ENCODE results near the gene DGUOK. TPM values are rescaled to one million over a fixed set of nuclear protein-coding genes. Genes with fewer than 3 reads are reported as not detected.
"Not testable (repeated sequence)": the region's sequence is repeated elsewhere in the genome, so short reads cannot be mapped to it uniquely, and the experiment has no call there.

The DGUOK gene
- total and polyA plus RNA-seq, 5 donors: 20.2 to 47.4 (median 26.7) TPM

DNA sequence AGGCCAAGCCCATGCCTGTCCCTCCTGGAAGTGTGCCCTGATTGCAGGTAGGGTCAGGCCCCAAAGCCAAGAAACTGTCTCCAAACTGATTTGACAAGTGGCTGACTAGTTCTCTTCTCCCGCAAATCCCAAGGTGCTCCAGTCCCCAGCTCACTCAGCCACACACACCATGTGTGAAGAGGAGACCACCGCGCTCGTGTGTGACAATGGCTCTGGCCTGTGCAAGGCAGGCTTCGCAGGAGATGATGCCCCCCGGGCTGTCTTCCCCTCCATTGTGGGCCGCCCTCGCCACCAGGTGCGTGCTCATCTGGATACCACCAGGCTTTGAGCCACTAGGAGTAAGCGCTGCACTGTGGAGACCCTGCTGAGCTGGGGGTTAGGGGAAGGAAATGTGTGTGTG lies 25.5 kb upstream of the DGUOK start:
- intact Hi-C loops (cut with DNase I): no loop called here
- Histone ChIP-seq H3K4me1 (ENCODE audit: control insufficient read depth, insufficient read depth, low read length) (no peaks in the 10 kb centered on the region), H3K27me3 (ENCODE audit: control insufficient read depth, insufficient read depth) (no peaks in the 10 kb centered on the region), H3K9me3 (ENCODE audit: control insufficient read depth, low read length) (no peaks in the 10 kb centered on the region), H3K4me3 (ENCODE audit: low read length) (no peak overlapping the region), H3K27ac (ENCODE audit: low read length) (no peak overlapping the region)
- no peak for ATAC-seq
- 82% methylated on average over 10 of the region's 10 CpGs for WGBS
- DNase-seq: no peak

- H3K27ac ChIP-seq (ENCODE audit: low read length): no peak overlapping the region
- DNase-seq (no peak), ATAC-seq (no peak)
- intact Hi-C loops (cut with DNase I): no loop called here
- no peaks in the 10 kb centered on the region for H3K4me1 ChIP-seq (ENCODE audit: control insufficient read depth, insufficient read depth, low read length)
- no peaks in the 10 kb centered on the region for H3K27me3 ChIP-seq (ENCODE audit: control insufficient read depth, insufficient read depth)
- WGBS: 79% methylated on average over 4 of the region's 4 CpGs
- H3K4me3 ChIP-seq (ENCODE audit: low read length): no peak overlapping the region
- H3K9me3 ChIP-seq (ENCODE audit: control insufficient read depth, low read length): no peaks in the 10 kb centered on the region
These were observed 24.4 kb upstream of the DGUOK start for GRCh38 chr2:73902284-73902683.

- Histone ChIP-seq H3K27me3 (ENCODE audit: control insufficient read depth, insufficient read depth) (no peaks in the 10 kb centered on the region), H3K4me3 (ENCODE audit: low read length) (no peak overlapping the region), H3K27ac (ENCODE audit: low read length) (no peak overlapping the region), H3K4me1 (ENCODE audit: control insufficient read depth, insufficient read depth, low read length) (no peaks in the 10 kb centered on the region), H3K9me3 (ENCODE audit: control insufficient read depth, low read length) (no peaks in the 10 kb centered on the region)
- ATAC-seq (no peak), DNase-seq (no peak)
- WGBS: 81% methylated on average over 4 of the region's 4 CpGs
- intact Hi-C loops (cut with DNase I): no loop called here
These were observed 23.4 kb upstream of the DGUOK start for GRCh38 chr2:73903313-73903712.

DNA sequence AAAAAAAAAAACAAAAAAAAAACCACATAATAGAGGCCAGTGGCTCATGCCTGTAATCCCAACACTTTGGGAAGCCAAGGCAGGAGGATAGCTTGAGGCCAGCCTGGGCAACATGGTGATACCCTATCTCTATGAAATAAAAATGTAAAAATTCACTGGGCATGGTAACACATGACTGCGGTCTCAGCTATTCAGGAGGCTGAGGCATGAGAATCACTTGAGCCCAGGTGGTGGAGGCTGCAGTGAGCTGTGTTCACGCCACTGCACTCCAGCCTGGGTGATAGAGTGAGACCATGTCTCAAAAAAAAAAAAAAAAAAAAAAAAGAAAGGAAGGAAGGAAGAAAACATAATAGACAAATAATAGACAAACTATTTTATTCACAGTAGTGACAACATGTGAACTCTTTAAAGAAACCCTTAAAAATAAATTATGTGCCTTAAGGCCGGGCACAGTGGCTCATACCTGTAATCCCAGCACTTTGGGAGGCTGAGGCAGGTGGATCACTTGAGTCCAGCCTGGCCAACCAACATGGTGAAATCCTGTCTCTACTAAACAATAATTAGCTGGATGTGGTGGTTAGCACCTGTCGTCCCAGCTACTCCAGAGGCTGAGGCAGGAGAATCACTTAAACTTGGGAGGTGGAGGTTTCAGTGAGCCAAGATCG lies 22.6 kb upstream of the DGUOK start:
- ATAC-seq; intact Hi-C loops (cut with DNase I); DNase-seq; H3K27ac ChIP-seq (ENCODE audit: low read length); H3K9me3 ChIP-seq (ENCODE audit: control insufficient read depth, low read length); H3K4me3 ChIP-seq (ENCODE audit: low read length); H3K27me3 ChIP-seq (ENCODE audit: control insufficient read depth, insufficient read depth); H3K4me1 ChIP-seq (ENCODE audit: control insufficient read depth, insufficient read depth, low read length): not testable (repeated sequence)
- WGBS: 91% methylated on average over 5 of the region's 5 CpGs

DNA sequence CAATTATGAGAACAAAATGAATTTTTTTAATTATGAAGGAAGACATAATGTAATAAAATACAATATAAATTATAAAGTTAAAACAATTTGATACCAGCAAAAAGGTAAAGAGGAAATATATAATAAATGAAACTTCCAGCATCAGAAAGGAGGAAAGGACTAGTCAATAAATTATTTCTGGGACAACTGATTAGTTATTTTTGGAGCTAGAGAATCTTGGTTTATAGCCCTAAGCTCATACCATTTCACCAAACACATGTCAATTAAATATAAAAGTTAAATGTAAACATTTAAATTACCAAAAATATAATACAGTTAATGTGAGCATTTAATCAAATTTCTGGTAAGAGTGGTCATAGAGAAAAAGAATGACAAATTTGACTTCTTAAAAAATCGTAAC lies 21.7 kb upstream of the DGUOK start:
- Histone ChIP-seq H3K27me3 (ENCODE audit: control insufficient read depth, insufficient read depth) (no peaks in the 10 kb centered on the region), H3K27ac (ENCODE audit: low read length) (no peak overlapping the region), H3K9me3 (ENCODE audit: control insufficient read depth, low read length) (no peaks in the 10 kb centered on the region), H3K4me1 (ENCODE audit: control insufficient read depth, insufficient read depth, low read length) (no peaks in the 10 kb centered on the region), H3K4me3 (ENCODE audit: low read length) (no peak overlapping the region)
- intact Hi-C loops (cut with DNase I): no loop called here
- ATAC-seq: no peak
- 94% methylated on average over 1 of the region's 1 CpG for WGBS
- DNase-seq: no peak

GRCh38 chr2:73906847-73907505 lies 19.7 kb upstream of the DGUOK start:
- Histone ChIP-seq H3K4me3 (ENCODE audit: low read length) (no peak overlapping the region), H3K4me1 (ENCODE audit: control insufficient read depth, insufficient read depth, low read length) (no peaks in the 10 kb centered on the region), H3K27ac (ENCODE audit: low read length) (no peak overlapping the region), H3K27me3 (ENCODE audit: control insufficient read depth, insufficient read depth) (no peaks in the 10 kb centered on the region), H3K9me3 (ENCODE audit: control insufficient read depth, low read length) (no peaks in the 10 kb centered on the region)
- DNase-seq: no peak
- 73% methylated on average over 5 of the region's 5 CpGs for WGBS
- intact Hi-C loops (cut with DNase I): no loop called here
- no peak for ATAC-seq

DNA sequence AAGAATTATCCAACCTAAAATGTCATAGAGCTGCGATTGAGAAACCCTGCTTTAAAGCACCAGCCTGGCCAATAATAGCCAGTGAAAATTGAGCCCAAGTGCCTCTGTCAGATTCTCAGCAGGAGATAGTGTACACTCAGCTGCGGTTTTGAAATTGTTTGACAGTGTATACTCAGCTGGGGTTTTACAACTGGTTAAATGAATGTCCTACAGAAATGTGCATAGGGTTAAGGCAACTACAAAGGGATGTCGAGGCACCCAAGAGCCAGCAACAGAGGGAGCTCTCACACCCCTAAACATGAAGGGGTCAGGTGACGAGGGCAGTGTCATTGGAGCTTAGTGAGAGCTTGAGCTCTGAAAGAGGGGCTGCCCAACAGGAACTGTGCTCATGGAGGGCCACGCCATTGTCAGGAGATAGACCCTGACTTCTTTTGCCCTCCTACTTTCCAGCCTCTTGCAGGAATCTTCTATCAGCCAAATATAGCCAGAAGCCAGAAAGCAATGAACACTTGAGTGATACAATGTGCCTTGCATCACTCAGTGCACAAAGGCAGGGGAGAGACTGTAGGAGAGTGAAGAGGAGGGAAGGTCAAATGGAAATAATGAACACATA lies 18.7 kb upstream of the DGUOK start:
- ATAC-seq (peak; percentile 45 to 49), DNase-seq (peak in 1 of 3 donors; percentile 23)
- no peak overlapping the region for H3K4me3 ChIP-seq (ENCODE audit: low read length)

DNA sequence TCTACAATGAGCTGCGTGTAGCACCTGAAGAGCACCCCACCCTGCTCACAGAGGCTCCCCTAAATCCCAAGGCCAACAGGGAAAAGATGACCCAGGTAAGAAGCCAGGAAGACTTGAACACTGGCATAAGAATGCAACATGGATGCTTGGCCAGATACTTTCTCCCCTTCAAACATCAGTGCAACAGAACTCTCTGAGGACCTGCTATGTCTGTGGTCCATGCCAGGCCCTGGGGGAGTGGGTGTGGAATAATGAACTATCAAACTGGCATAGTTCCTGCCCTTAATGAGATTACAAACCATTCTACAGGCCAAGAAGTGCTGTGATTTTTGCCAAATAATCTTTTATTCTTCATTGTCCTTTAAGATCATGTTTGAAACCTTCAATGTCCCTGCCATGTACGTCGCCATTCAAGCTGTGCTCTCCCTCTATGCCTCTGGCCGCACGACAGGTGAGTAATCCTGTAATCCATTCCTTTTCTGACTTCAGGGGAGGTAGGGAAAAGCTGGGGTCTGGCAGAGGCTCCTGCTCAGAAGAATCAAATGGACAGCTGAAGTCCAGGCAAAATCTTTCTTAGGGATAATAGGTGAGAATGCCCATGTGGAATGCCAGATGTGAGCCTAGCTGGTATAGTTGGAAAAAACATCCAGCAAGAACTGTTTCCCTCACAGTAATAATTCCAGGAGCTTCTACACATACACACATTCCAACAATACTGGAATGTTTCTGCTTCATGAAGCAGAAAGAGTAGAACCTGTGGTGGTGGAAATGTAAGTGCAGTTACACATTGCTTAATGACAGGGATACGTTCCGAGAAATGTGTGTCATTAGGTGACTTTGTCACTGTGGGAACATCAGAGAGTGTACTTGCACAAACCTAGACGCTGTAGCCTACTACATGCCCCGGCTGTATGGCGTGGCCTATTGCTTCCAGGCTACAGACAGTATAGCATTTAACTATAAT lies 17.7 kb upstream of the DGUOK start:
- H3K9me3 ChIP-seq (ENCODE audit: control insufficient read depth, low read length): no peaks in the 10 kb centered on the region
- ATAC-seq: no peak
- intact Hi-C loops (cut with DNase I): no loop called here
- H3K27me3 ChIP-seq (ENCODE audit: control insufficient read depth, insufficient read depth): no peaks in the 10 kb centered on the region
- H3K4me1 ChIP-seq (ENCODE audit: control insufficient read depth, insufficient read depth, low read length): no peaks in the 10 kb centered on the region
- H3K27ac ChIP-seq (ENCODE audit: low read length): no peak overlapping the region
- H3K4me3 ChIP-seq (ENCODE audit: low read length): no peak overlapping the region
- WGBS: 87% methylated on average over 10 of the region's 10 CpGs
- DNase-seq: no peak

More for the DNA sequence above, 18.7 kb upstream of the DGUOK start:
- Histone ChIP-seq H3K27me3 (ENCODE audit: control insufficient read depth, insufficient read depth) (no peaks in the 10 kb centered on the region), H3K4me1 (ENCODE audit: control insufficient read depth, insufficient read depth, low read length) (no peaks in the 10 kb centered on the region), H3K27ac (ENCODE audit: low read length) (no peak overlapping the region), H3K9me3 (ENCODE audit: control insufficient read depth, low read length) (no peaks in the 10 kb centered on the region)
- intact Hi-C loops (cut with DNase I): no loop called here
- WGBS: 48% methylated on average over 5 of the region's 5 CpGs

DNA sequence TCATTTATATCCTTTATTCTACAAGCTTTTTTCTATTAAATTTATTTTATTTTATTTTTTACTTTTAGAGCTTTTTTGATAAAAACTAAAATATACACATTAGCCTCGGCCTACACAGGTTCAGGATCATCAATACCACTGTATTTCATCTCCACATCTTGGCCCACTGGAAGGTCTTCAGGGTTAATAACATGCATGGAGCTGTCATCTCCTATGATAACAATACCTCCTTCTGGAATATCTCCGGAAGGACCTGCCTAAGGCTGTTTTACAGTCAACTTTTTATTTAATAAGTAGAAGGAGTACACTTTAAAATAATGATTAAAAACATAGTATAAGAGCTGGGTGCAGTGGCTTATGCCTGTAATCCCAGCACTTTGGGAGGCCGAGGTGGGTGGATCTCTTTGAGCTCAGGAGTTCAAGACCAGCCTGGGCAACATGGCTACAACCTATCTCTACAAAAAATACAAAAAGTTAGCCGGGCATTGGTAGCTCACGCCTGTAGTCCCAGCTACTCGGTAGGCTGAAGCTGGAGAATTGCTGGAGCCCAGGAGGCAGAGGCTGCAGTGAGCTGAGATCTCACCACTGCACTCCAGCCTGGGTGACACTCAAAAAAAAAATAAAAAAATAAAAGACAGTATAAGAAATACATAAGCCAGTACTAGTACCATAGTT lies 15.7 kb upstream of the DGUOK start:
- no peak overlapping the region for H3K27ac ChIP-seq (ENCODE audit: low read length)
- H3K9me3 ChIP-seq (ENCODE audit: control insufficient read depth, low read length): no peaks in the 10 kb centered on the region
- intact Hi-C loops (cut with DNase I): no loop called here
- ATAC-seq (no peak), DNase-seq (no peak)
- 75% methylated on average over 6 of the region's 6 CpGs for WGBS
- H3K27me3 ChIP-seq (ENCODE audit: control insufficient read depth, insufficient read depth): no peaks in the 10 kb centered on the region
- H3K4me3 ChIP-seq (ENCODE audit: low read length): no peak overlapping the region
- no peaks in the 10 kb centered on the region for H3K4me1 ChIP-seq (ENCODE audit: control insufficient read depth, insufficient read depth, low read length)

GRCh38 chr2:73911548-73912208 lies 15.0 kb upstream of the DGUOK start:
- Histone ChIP-seq H3K27ac (ENCODE audit: low read length) (no peak overlapping the region), H3K4me1 (ENCODE audit: control insufficient read depth, insufficient read depth, low read length) (no peaks in the 10 kb centered on the region), H3K4me3 (ENCODE audit: low read length) (no peak overlapping the region), H3K9me3 (ENCODE audit: control insufficient read depth, low read length) (no peaks in the 10 kb centered on the region), H3K27me3 (ENCODE audit: control insufficient read depth, insufficient read depth) (no peaks in the 10 kb centered on the region)
- intact Hi-C loops (cut with DNase I): no loop called here
- no peak for DNase-seq
- WGBS: 83% methylated on average over 8 of the region's 8 CpGs
- ATAC-seq: no peak

Data from right cardiac atrium (tissue), 5 donors.